DOHH2 (cell line): ENCODE data around the gene GRIN2D.

ENCODE experiments used
- H3F3A ChIP-seq: fragments of 200-600 bp; sonication (generic), shearing (Covaris generic); 2 replicates; pipeline ENCODE4 v1.6.0; 2016; ENCODE audit warnings: antibody characterized with exemption, mild to moderate bottlenecking; ENCODE audit not compliant: control insufficient read depth, insufficient read depth
- H3K27ac ChIP-seq: fragments of 200-600 bp; sonication (generic); 2 replicates; pipeline ENCODE4 v1.5.1; 2014; ENCODE audit warnings: low read depth, mild to moderate bottlenecking, low read length, moderate library complexity
- H3K27me3 ChIP-seq: fragments of 200-600 bp; sonication (generic); 2 replicates; pipeline ENCODE4 v1.6.1; 2014; ENCODE audit warnings: mild to moderate bottlenecking, low read length, mixed read lengths; ENCODE audit not compliant: control insufficient read depth
- H3K36me3 ChIP-seq: fragments of 200-600 bp; sonication (generic); 2 replicates; pipeline ENCODE4 v1.6.1; 2014; ENCODE audit warnings: mild to moderate bottlenecking, low read length, moderate library complexity, mixed read lengths; ENCODE audit not compliant: control insufficient read depth
- H3K4me1 ChIP-seq: fragments of 200-600 bp; sonication (generic); 2 replicates; pipeline ENCODE4 v1.6.1; 2014; ENCODE audit warnings: mild to moderate bottlenecking, low read length, mixed read lengths; ENCODE audit not compliant: control insufficient read depth
- H3K4me2 ChIP-seq: fragments of 200-600 bp; sonication (generic); 2 replicates; pipeline ENCODE4 v1.6.0; 2014; ENCODE audit warnings: mild to moderate bottlenecking, low read length, moderate library complexity
- H3K4me3 ChIP-seq: fragments of 200-600 bp; sonication (generic); 2 replicates; pipeline ENCODE4 v1.5.1; 2014; ENCODE audit warnings: mild to moderate bottlenecking, low read length, mixed read lengths
- H3K79me2 ChIP-seq: fragments of 200-600 bp; sonication (generic); 2 replicates; pipeline ENCODE4 v1.6.1; 2014; ENCODE audit warnings: mild to moderate bottlenecking, low read length, mixed read lengths; ENCODE audit not compliant: control insufficient read depth
- H3K9me2 ChIP-seq: fragments of 200-600 bp; sonication (generic); replicated peaks from 2 replicates; pipeline ENCODE4 v1.6.1; 2014; ENCODE audit warnings: mild to moderate bottlenecking, low read length, mixed read lengths; ENCODE audit not compliant: control insufficient read depth
- H3K9me3 ChIP-seq: fragments of 200-600 bp; sonication (generic); 2 replicates; pipeline ENCODE4 v1.6.1; 2014; ENCODE audit warnings: antibody characterized with exemption, low read length, mixed read lengths; ENCODE audit not compliant: control insufficient read depth, insufficient read depth
- H4K20me1 ChIP-seq: fragments of 200-600 bp; sonication (generic); 2 replicates; pipeline ENCODE4 v1.6.0; 2014; ENCODE audit warnings: low read depth, mild to moderate bottlenecking, antibody characterized with exemption, low read length, moderate library complexity; ENCODE audit not compliant: control insufficient read depth, insufficient read depth
- EZH2phosphoT487 ChIP-seq: fragments of 200-600 bp; sonication (generic); IDR thresholded peaks from 2 replicates; pipeline ENCODE4 v1.6.1; 2017; ENCODE audit warnings: borderline replicate concordance, mild to moderate bottlenecking, antibody characterized with exemption, low read length, moderate library complexity, mixed read lengths
- TF ChIP-seq, protein P1 (sequence below): fragments of 200-600 bp; sonication (generic); IDR thresholded peaks from one replicate; pipeline ENCODE4 v1.5.1; 2014; ENCODE audit warnings: antibody characterized with exemption, mild to moderate bottlenecking, low read depth, low read length; ENCODE audit not compliant: poor library complexity, severe bottlenecking

Gene GRIN2D

DNA sequence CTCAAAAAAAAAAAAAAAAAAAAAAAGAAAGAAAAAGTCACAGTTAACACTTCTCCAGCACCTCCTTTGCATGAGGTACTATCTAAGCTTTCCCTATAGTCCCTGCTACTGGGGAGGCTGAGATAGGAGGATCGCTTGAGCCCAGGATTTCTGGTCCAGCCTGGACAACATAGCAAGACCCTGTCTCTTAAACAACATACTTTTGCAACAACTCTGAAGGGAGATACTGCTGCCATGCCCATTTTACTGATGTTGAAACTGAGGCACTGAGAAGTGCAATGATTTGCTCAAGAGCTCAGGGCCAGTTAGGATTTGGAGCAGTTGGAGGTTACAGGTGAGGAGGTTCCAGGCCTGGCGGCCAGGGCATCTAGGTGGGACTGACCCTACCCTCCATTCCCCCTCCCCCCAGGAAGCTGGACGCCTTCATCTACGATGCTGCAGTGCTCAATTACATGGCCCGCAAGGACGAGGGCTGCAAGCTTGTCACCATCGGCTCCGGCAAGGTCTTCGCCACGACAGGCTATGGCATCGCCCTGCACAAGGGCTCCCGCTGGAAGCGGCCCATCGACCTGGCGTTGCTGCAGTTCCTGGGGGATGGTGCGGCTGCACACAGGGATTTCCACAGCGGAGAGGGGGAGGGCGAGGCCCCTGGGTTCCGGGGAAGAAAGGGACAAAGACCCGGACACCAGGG lies 48.0 kb downstream of the GRIN2D start:
- Histone ChIP-seq H3K9me3 (no peaks in the 10 kb centered on the region), H4K20me1 (peaks cover 1% of the 10 kb centered on the region; the same call in 1 of the 2 replicates), H3K4me3 (no peak overlapping the region), H3K79me2 (peaks cover 10% of the 10 kb centered on the region), H3F3A (peaks cover 5% of the 10 kb centered on the region; the same call in 1 of the 2 replicates), H3K27ac (no peak overlapping the region), H3K36me3 (peaks cover 3% of the 10 kb centered on the region), H3K4me2 (no peak overlapping the region), H3K4me1 (peaks cover 15% of the 10 kb centered on the region), H3K9me2 (no peaks in the 10 kb centered on the region), H3K27me3 (no peaks in the 10 kb centered on the region)
- TF ChIP-seq EZH2phosphoT487: no peak
- TF ChIP-seq, protein P1, sequence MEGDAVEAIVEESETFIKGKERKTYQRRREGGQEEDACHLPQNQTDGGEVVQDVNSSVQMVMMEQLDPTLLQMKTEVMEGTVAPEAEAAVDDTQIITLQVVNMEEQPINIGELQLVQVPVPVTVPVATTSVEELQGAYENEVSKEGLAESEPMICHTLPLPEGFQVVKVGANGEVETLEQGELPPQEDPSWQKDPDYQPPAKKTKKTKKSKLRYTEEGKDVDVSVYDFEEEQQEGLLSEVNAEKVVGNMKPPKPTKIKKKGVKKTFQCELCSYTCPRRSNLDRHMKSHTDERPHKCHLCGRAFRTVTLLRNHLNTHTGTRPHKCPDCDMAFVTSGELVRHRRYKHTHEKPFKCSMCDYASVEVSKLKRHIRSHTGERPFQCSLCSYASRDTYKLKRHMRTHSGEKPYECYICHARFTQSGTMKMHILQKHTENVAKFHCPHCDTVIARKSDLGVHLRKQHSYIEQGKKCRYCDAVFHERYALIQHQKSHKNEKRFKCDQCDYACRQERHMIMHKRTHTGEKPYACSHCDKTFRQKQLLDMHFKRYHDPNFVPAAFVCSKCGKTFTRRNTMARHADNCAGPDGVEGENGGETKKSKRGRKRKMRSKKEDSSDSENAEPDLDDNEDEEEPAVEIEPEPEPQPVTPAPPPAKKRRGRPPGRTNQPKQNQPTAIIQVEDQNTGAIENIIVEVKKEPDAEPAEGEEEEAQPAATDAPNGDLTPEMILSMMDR: no peak

DNA sequence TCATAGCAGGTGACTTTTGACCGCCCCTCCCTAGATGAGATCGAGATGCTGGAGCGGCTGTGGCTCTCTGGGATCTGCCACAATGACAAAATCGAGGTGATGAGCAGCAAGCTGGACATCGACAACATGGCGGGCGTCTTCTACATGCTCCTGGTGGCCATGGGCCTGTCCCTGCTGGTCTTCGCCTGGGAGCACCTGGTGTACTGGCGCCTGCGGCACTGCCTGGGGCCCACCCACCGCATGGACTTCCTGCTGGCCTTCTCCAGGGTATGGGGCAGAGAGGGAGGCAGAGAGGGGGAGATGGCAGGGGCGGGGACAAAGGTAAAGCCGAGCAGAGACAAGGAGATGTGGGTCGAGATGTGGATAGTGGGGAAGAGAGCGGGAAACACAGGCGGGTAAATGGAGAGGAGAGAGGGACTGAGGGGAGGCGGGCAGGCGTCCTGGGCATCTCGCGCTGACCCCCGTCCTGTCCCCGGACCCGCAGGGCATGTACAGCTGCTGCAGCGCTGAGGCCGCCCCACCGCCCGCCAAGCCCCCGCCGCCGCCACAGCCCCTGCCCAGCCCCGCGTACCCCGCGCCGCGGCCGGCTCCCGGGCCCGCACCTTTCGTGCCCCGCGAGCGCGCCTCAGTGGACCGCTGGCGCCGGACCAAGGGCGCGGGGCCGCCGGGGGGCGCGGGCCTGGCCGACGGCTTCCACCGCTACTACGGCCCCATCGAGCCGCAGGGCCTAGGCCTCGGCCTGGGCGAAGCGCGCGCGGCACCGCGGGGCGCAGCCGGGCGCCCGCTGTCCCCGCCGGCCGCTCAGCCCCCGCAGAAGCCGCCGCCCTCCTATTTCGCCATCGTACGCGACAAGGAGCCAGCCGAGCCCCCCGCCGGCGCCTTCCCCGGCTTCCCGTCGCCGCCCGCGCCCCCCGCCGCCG lies 48.9 kb downstream of the GRIN2D start:
- TF ChIP-seq EZH2phosphoT487: no peak
- TF ChIP-seq, protein P1: no peak
- no peak overlapping the region for H3K4me2 ChIP-seq

DNA sequence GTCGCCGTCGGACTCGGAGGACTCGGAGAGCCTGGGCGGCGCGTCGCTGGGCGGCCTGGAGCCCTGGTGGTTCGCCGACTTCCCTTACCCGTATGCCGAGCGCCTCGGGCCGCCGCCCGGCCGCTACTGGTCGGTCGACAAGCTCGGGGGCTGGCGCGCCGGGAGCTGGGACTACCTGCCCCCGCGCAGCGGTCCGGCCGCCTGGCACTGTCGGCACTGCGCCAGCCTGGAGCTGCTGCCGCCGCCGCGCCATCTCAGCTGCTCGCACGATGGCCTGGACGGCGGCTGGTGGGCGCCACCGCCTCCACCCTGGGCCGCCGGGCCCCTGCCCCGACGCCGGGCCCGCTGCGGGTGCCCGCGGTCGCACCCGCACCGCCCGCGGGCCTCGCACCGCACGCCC lies 49.8 kb downstream of the GRIN2D start:
- H3K9me3 ChIP-seq: no peaks in the 10 kb centered on the region
- H3K9me2 ChIP-seq: no peaks in the 10 kb centered on the region
- H3K4me1 ChIP-seq: peaks cover 25% of the 10 kb centered on the region
- no peak overlapping the region for H3K27ac ChIP-seq
- H3K4me2 ChIP-seq: no peak overlapping the region
- H3K36me3 ChIP-seq: peaks cover 17% of the 10 kb centered on the region
- H3K27me3 ChIP-seq: no peaks in the 10 kb centered on the region
- H3F3A ChIP-seq: peaks cover 5% of the 10 kb centered on the region; the same call in 1 of the 2 replicates
- H4K20me1 ChIP-seq: peaks cover 5% of the 10 kb centered on the region; the same call in 1 of the 2 replicates
- TF ChIP-seq, protein P1: no peak
- no peak for TF ChIP-seq EZH2phosphoT487
- no peak overlapping the region for H3K4me3 ChIP-seq
- H3K79me2 ChIP-seq: peaks cover 28% of the 10 kb centered on the region

More for the DNA sequence above, 48.9 kb downstream of the GRIN2D start:
- H3K27me3 ChIP-seq: no peaks in the 10 kb centered on the region
- peaks cover 22% of the 10 kb centered on the region for H3K4me1 ChIP-seq
- H3K79me2 ChIP-seq: peaks cover 19% of the 10 kb centered on the region
- H3K36me3 ChIP-seq: peaks cover 8% of the 10 kb centered on the region
- peaks cover 3% of the 10 kb centered on the region; the same call in 1 of the 2 replicates for H4K20me1 ChIP-seq
- H3K27ac ChIP-seq: no peak overlapping the region
- peaks cover 5% of the 10 kb centered on the region; the same call in 1 of the 2 replicates for H3F3A ChIP-seq
- no peaks in the 10 kb centered on the region for H3K9me2 ChIP-seq
- no peak overlapping the region for H3K4me3 ChIP-seq
- H3K9me3 ChIP-seq: no peaks in the 10 kb centered on the region
